ENCODE measurements around the gene LTO1.
A peak's percentile ranks its signal among the peaks of the same experiment; 100 is the strongest.
"Not testable (repeated sequence)": the region's sequence is repeated elsewhere in the genome, so short reads cannot be mapped to it uniquely, and the experiment has no call there.

Gene LTO1

GRCh38 chr11:69691463-69691862 lies 16.3 kb upstream of the LTO1 start:
- Histone ChIP-seq H3K27me3 (ENCODE audit: insufficient read depth, low read length) (no peaks in the 10 kb centered on the region), H2BK120ac (ENCODE audit: insufficient read depth, low read length, poor library complexity) (no peak overlapping the region), H2BK12ac (ENCODE audit: low read length) (no peak overlapping the region), H4K91ac (ENCODE audit: low read depth, low read length) (no peak overlapping the region), H4K8ac (ENCODE audit: low read depth, low read length) (no peak overlapping the region), H3K27ac (ENCODE audit: low read depth, low read length) (no peak overlapping the region), H2BK5ac (ENCODE audit: low read depth, low read length, poor library complexity) (no peak overlapping the region), H3K9ac (ENCODE audit: low read length) (no peak overlapping the region), H3K4me3 (ENCODE audit: low read depth, low read length) (no peak overlapping the region), H3K18ac (ENCODE audit: low read length) (no peak overlapping the region), H3K4ac (ENCODE audit: low read depth, low read length) (no peak overlapping the region), H3K23ac (ENCODE audit: low read length) (no peak overlapping the region), H3K14ac (ENCODE audit: low read length) (no peak overlapping the region), H3K9me3 (ENCODE audit: insufficient read depth, low read depth, low read length) (no peaks in the 10 kb centered on the region), H2AFZ (ENCODE audit: insufficient read depth, low read length, poor library complexity) (no peak overlapping the region), H3K4me2 (ENCODE audit: low read length) (no peak overlapping the region), H3K79me1 (ENCODE audit: low read length) (no peaks in the 10 kb centered on the region), H3K79me2 (ENCODE audit: control insufficient read depth, insufficient read depth, low read length, poor library complexity) (no peaks in the 10 kb centered on the region), H3K36me3 (ENCODE audit: control insufficient read depth in 1 of 2, insufficient read depth in 2 of 2, low read length in 2 of 2) (no peaks in the 10 kb centered on the region), H4K12ac (ENCODE audit: low read depth, low read length) (no peak overlapping the region), H3K4me1 (ENCODE audit: control insufficient read depth in 1 of 2, insufficient read depth in 2 of 2, low read length in 2 of 2) (no peaks in the 10 kb centered on the region), H2AK5ac (ENCODE audit: low read length) (no peak overlapping the region)
- WGBS (ENCODE audit: extremely low coverage, insufficient coverage, insufficient read length), result no CpG with 5 or more reads among the region's 2 CpGs
- DNase-seq, result peak; percentile 64 to 66

- Histone ChIP-seq H2BK12ac (ENCODE audit: low read length) (no peak overlapping the region), H3K9ac (ENCODE audit: low read length) (no peak overlapping the region), H4K8ac (ENCODE audit: low read depth, low read length) (no peak overlapping the region), H2BK5ac (ENCODE audit: low read depth, low read length, poor library complexity) (no peak overlapping the region), H4K91ac (ENCODE audit: low read depth, low read length) (no peak overlapping the region), H2AFZ (ENCODE audit: insufficient read depth, low read length, poor library complexity) (no peak overlapping the region), H3K27me3 (ENCODE audit: insufficient read depth, low read length) (no peaks in the 10 kb centered on the region), H3K14ac (ENCODE audit: low read length) (no peak overlapping the region), H3K79me1 (ENCODE audit: low read length) (no peaks in the 10 kb centered on the region), H3K18ac (ENCODE audit: low read length) (no peak overlapping the region), H3K4ac (ENCODE audit: low read depth, low read length) (no peak overlapping the region), H4K12ac (ENCODE audit: low read depth, low read length) (no peak overlapping the region), H3K27ac (ENCODE audit: low read depth, low read length) (no peak overlapping the region), H3K9me3 (ENCODE audit: insufficient read depth, low read depth, low read length) (no peaks in the 10 kb centered on the region), H2AK5ac (ENCODE audit: low read length) (no peak overlapping the region), H3K79me2 (ENCODE audit: control insufficient read depth, insufficient read depth, low read length, poor library complexity) (no peaks in the 10 kb centered on the region), H3K36me3 (ENCODE audit: control insufficient read depth in 1 of 2, insufficient read depth in 2 of 2, low read length in 2 of 2) (no peaks in the 10 kb centered on the region), H3K4me3 (ENCODE audit: low read depth, low read length) (no peak overlapping the region), H3K4me1 (ENCODE audit: control insufficient read depth in 1 of 2, insufficient read depth in 2 of 2, low read length in 2 of 2) (no peaks in the 10 kb centered on the region), H2BK120ac (ENCODE audit: insufficient read depth, low read length, poor library complexity) (no peak overlapping the region), H3K4me2 (ENCODE audit: low read length) (no peak overlapping the region), H3K23ac (ENCODE audit: low read length) (no peak overlapping the region)
- no peak for DNase-seq
- no CpG with 5 or more reads among the region's 5 CpGs for WGBS (ENCODE audit: extremely low coverage, insufficient coverage, insufficient read length)
Observed at GRCh38 chr11:69689484-69690319, 14.5 kb upstream of the LTO1 start.

- not testable (repeated sequence) for H3K4me2 ChIP-seq (ENCODE audit: low read length); H3K9me3 ChIP-seq (ENCODE audit: insufficient read depth, low read depth, low read length); H3K36me3 ChIP-seq (ENCODE audit: control insufficient read depth in 1 of 2, insufficient read depth in 2 of 2, low read length in 2 of 2); H4K12ac ChIP-seq (ENCODE audit: low read depth, low read length); H3K4me3 ChIP-seq (ENCODE audit: low read depth, low read length); H3K18ac ChIP-seq (ENCODE audit: low read length); H3K27ac ChIP-seq (ENCODE audit: low read depth, low read length); H2BK12ac ChIP-seq (ENCODE audit: low read length); H3K79me2 ChIP-seq (ENCODE audit: control insufficient read depth, insufficient read depth, low read length, poor library complexity); H2AFZ ChIP-seq (ENCODE audit: insufficient read depth, low read length, poor library complexity); H3K23ac ChIP-seq (ENCODE audit: low read length); H3K4me1 ChIP-seq (ENCODE audit: control insufficient read depth in 1 of 2, insufficient read depth in 2 of 2, low read length in 2 of 2); H3K27me3 ChIP-seq (ENCODE audit: insufficient read depth, low read length); H2BK5ac ChIP-seq (ENCODE audit: low read depth, low read length, poor library complexity); H2BK120ac ChIP-seq (ENCODE audit: insufficient read depth, low read length, poor library complexity); H3K79me1 ChIP-seq (ENCODE audit: low read length); H3K9ac ChIP-seq (ENCODE audit: low read length); H3K14ac ChIP-seq (ENCODE audit: low read length); H4K8ac ChIP-seq (ENCODE audit: low read depth, low read length); H3K4ac ChIP-seq (ENCODE audit: low read depth, low read length); H2AK5ac ChIP-seq (ENCODE audit: low read length)
- no CpG with 5 or more reads among the region's 5 CpGs for WGBS (ENCODE audit: extremely low coverage, insufficient coverage, insufficient read length)
- DNase-seq, result peak; percentile 39 to 68
- H4K91ac ChIP-seq (ENCODE audit: low read depth, low read length), result peak overlapping the region; percentile 32
Observed at GRCh38 chr11:69687969-69688771, 13.0 kb upstream of the LTO1 start.

- Histone ChIP-seq H3K9ac (ENCODE audit: low read length) (no peak overlapping the region), H3K36me3 (ENCODE audit: control insufficient read depth in 1 of 2, insufficient read depth in 2 of 2, low read length in 2 of 2) (no peaks in the 10 kb centered on the region), H4K12ac (ENCODE audit: low read depth, low read length) (no peak overlapping the region), H3K79me1 (ENCODE audit: low read length) (no peaks in the 10 kb centered on the region), H2BK12ac (ENCODE audit: low read length) (no peak overlapping the region), H2BK120ac (ENCODE audit: insufficient read depth, low read length, poor library complexity) (no peak overlapping the region), H3K23ac (ENCODE audit: low read length) (no peak overlapping the region), H3K4ac (ENCODE audit: low read depth, low read length) (no peak overlapping the region), H3K4me3 (ENCODE audit: low read depth, low read length) (no peak overlapping the region), H3K4me1 (ENCODE audit: control insufficient read depth in 1 of 2, insufficient read depth in 2 of 2, low read length in 2 of 2) (no peaks in the 10 kb centered on the region), H2AFZ (ENCODE audit: insufficient read depth, low read length, poor library complexity) (no peak overlapping the region), H4K91ac (ENCODE audit: low read depth, low read length) (no peak overlapping the region), H3K9me3 (ENCODE audit: insufficient read depth, low read depth, low read length) (peaks cover 2% of the 10 kb centered on the region), H3K14ac (ENCODE audit: low read length) (no peak overlapping the region), H2BK5ac (ENCODE audit: low read depth, low read length, poor library complexity) (no peak overlapping the region), H3K4me2 (ENCODE audit: low read length) (no peak overlapping the region), H3K79me2 (ENCODE audit: control insufficient read depth, insufficient read depth, low read length, poor library complexity) (no peaks in the 10 kb centered on the region), H3K27me3 (ENCODE audit: insufficient read depth, low read length) (no peaks in the 10 kb centered on the region), H3K27ac (ENCODE audit: low read depth, low read length) (no peak overlapping the region), H3K18ac (ENCODE audit: low read length) (no peak overlapping the region), H2AK5ac (ENCODE audit: low read length) (no peak overlapping the region), H4K8ac (ENCODE audit: low read depth, low read length) (no peak overlapping the region)
- no peak for DNase-seq
- WGBS (ENCODE audit: extremely low coverage, insufficient coverage, insufficient read length), result no CpG with 5 or more reads among the region's 8 CpGs
Observed at GRCh38 chr11:69686856-69687255, 11.7 kb upstream of the LTO1 start.

Measured in trophoblast cell (in vitro differentiated cells and primary cell).